ENCODE data around the gene IRS2. TPM values are rescaled to one million over a fixed set of nuclear protein-coding genes. Genes with fewer than 3 reads are reported as not detected.

Gene IRS2
- total RNA-seq, 1 experiment from 2014 or later, result 9.2 TPM

GRCh38 chr13:109748677-109749076 is 37.7 kb downstream of the IRS2 start:
- POLR2A ChIA-PET, result no interaction called here
- DNase-seq (ENCODE audit: low read depth, low spot score) (no peak), ATAC-seq (no peak)
- H3K79me2 ChIP-seq (ENCODE audit: insufficient read depth, low read length), result no peaks in the 10 kb centered on the region
- CTCF ChIA-PET, result no interaction called here
- no peak for TF ChIP-seq EZH2phosphoT487 (IDR thresholded peaks at IDR 0.05; ENCODE audit: borderline replicate concordance)
- no peak for TF ChIP-seq FOSL1 (IDR thresholded peaks at IDR 0.05; ENCODE audit: low read depth)
- TF ChIP-seq YY1 (IDR thresholded peaks at IDR 0.05; ENCODE audit: extremely low read depth, insufficient replicate concordance, low read depth, low read length), result no peak
- no peak for TF ChIP-seq SP1 (IDR thresholded peaks at IDR 0.05; ENCODE audit: low read depth)
- no peak for TF ChIP-seq ZNF274 (IDR thresholded peaks at IDR 0.05; ENCODE audit: low read depth, low read length)
- TF ChIP-seq CTCF (IDR thresholded peaks at IDR 0.05 in 2 of 3, conservative IDR thresholded peaks at IDR 0.05 in 1 of 3; ENCODE audit: borderline replicate concordance in 1 of 3, insufficient read depth in 1 of 3, low read depth in 2 of 3, low read length in 2 of 3), result no peak
- no peak for TF ChIP-seq ZFX (IDR thresholded peaks at IDR 0.05)
- TF ChIP-seq EZH2 (IDR thresholded peaks at IDR 0.05), result no peak
- TF ChIP-seq CBX3 (IDR thresholded peaks at IDR 0.05; ENCODE audit: low read depth), result no peak
- TF ChIP-seq SIN3A (IDR thresholded peaks at IDR 0.05; ENCODE audit: low read depth), result no peak
- no peaks in the 10 kb centered on the region for H4K20me1 ChIP-seq (ENCODE audit: insufficient read depth)
- no TSS peak for BruUV-seq (replicated peaks)
- no peaks in the 10 kb centered on the region for H3K27me3 ChIP-seq (ENCODE audit: insufficient read depth, low read length)
- H3K4me2 ChIP-seq (ENCODE audit: low read length), result no peak overlapping the region
- no peaks in the 10 kb centered on the region for H3K36me3 ChIP-seq (ENCODE audit: control insufficient read depth in 1 of 2, insufficient read depth in 2 of 2, low read length in 2 of 2)
- H3K9me2 ChIP-seq (ENCODE audit: insufficient read depth), result no peaks in the 10 kb centered on the region
- H2AFZ ChIP-seq (ENCODE audit: low read depth, low read length, poor library complexity, severe bottlenecking), result no peak overlapping the region
- intact Hi-C loops (cut with micrococcal nuclease), result no loop called here
- RAD21 ChIA-PET (ENCODE audit: low non-redundant PET in 1 of 2, low total read pairs in 2 of 2, uncharacterized antibody in 2 of 2, unreplicated experiment in 2 of 2), result no interaction called here
- H3K4me1 ChIP-seq (ENCODE audit: control insufficient read depth in 1 of 2, insufficient read depth in 2 of 2, low read length in 2 of 2), result peaks cover 5 to 8% of the 10 kb centered on the region in 2 experiments; a peak in 2 of 4 replicates
- no peaks in the 10 kb centered on the region for H3K9me3 ChIP-seq (ENCODE audit: control insufficient read depth in 1 of 2, insufficient read depth in 1 of 2, low read depth in 1 of 2, low read length in 2 of 2)
- no peak overlapping the region for H3K27ac ChIP-seq (ENCODE audit: low read depth, low read length)
- no peak overlapping the region for H3K9ac ChIP-seq (ENCODE audit: low read length)
- no peak overlapping the region for H3K4me3 ChIP-seq (replicated peaks in 1 of 2; ENCODE audit: low read depth in 1 of 2, low read length in 2 of 2)
